Fibroblast of villous mesenchyme (primary cell): ENCODE measurements around the gene F11. TPM values are rescaled to one million over a fixed set of nuclear protein-coding genes. Genes with fewer than 3 reads are reported as not detected.
"Not testable (repeated sequence)": the region's sequence is repeated elsewhere in the genome, so short reads cannot be mapped to it uniquely, and the experiment has no call there.

Experiments
- DNase-seq: peaks from one replicate; pipeline ENCODE4 v3.0.0-alpha.2; 2010; ENCODE audit warnings: low read depth
- H3K4me3 ChIP-seq: 2 replicates; pipeline ENCODE4 v1.5.1; 2011; ENCODE audit warnings: low read depth, mild to moderate bottlenecking, low read length
- total RNA-seq: library from RNA; depleted of rRNA; stranded (reverse); fragments of >200 nt; gene quantifications from 2 replicates; pipeline ENCODE4 v1.2.3, GENCODE V29; 2012
- TF ChIP-seq, protein P1 (sequence below): IDR thresholded peaks from 2 replicates; pipeline ENCODE4 v1.5.1; 2012; ENCODE audit warnings: low read depth, mild to moderate bottlenecking, low read length; ENCODE audit not compliant: insufficient read depth

Gene F11
- total RNA-seq, 1 donor: not detected

DNA sequence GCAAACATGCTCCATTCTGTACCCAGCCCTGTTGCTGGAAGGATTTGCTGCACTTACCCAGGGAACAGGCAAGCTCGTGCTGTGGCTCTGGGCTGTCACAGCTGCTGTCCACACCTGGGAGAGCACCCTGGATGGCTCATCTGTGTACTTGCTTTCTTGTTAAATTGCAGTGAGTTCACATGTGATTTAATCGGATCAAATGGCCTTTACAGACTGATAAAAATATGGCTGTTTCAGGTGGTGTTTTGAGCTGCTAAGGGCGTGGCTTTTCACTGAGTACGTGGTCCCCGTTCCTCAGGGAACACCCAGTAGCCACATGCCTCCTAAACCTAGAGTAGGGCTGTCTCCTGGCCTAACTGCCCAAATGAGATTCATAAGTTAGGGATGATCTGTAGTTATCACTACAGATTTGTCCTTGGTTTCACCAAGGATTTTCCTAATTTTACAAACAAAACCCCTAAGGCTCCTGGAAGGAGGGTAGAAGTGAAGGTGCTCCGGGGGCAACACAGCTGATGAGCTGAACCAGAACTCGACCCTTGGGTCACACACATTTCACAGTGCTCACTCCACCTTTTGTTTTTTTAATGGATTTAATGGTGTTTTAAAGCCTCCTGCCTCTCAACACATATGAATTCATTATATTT lies 25.0 kb upstream of the F11 start:
- TF ChIP-seq, protein P1, sequence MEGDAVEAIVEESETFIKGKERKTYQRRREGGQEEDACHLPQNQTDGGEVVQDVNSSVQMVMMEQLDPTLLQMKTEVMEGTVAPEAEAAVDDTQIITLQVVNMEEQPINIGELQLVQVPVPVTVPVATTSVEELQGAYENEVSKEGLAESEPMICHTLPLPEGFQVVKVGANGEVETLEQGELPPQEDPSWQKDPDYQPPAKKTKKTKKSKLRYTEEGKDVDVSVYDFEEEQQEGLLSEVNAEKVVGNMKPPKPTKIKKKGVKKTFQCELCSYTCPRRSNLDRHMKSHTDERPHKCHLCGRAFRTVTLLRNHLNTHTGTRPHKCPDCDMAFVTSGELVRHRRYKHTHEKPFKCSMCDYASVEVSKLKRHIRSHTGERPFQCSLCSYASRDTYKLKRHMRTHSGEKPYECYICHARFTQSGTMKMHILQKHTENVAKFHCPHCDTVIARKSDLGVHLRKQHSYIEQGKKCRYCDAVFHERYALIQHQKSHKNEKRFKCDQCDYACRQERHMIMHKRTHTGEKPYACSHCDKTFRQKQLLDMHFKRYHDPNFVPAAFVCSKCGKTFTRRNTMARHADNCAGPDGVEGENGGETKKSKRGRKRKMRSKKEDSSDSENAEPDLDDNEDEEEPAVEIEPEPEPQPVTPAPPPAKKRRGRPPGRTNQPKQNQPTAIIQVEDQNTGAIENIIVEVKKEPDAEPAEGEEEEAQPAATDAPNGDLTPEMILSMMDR: no peak
- no peak for DNase-seq
- H3K4me3 ChIP-seq: no peak overlapping the region

DNA sequence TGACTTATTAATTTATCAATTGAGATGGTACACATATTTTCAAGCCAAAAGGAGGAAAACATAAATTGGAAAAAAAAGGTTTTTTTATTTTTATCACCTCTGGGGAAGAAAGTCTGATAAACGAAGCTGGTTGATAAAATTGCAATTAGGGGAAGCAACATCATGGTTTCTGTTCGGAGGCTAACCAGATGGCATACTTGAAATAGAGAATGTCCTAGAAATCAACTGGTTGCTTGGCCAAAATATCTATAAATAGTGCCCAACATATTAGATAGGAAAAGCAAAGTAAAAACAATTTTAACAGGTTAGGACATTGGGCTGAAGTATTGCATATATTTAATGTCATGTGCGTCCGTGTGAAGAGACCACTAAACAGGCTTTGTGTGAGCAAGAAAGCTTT lies 24.4 kb upstream of the F11 start:
- TF ChIP-seq, protein P1: no peak
- DNase-seq: no peak
- H3K4me3 ChIP-seq: no peak overlapping the region

DNA sequence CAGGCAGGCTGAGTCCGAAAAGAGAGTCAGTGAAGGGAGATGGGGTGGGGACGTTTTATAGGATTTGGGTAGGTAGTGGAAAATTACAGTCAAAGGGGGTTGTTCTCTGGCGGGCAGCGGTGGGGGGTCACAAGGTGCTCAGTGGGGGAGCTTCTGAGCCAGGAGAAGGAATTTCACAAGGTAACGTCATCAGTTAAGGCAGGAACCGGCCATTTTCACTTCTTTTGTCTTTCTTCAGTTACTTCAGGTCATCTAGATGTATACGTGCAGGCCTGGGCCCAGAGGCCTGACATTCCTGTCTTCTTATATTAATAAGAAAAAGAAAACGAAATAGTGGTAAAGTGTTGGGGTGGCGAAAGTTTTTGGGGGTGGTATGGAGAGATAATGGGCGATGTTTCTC lies 24.0 kb upstream of the F11 start:
- H3K4me3 ChIP-seq: not testable (repeated sequence)

DNA sequence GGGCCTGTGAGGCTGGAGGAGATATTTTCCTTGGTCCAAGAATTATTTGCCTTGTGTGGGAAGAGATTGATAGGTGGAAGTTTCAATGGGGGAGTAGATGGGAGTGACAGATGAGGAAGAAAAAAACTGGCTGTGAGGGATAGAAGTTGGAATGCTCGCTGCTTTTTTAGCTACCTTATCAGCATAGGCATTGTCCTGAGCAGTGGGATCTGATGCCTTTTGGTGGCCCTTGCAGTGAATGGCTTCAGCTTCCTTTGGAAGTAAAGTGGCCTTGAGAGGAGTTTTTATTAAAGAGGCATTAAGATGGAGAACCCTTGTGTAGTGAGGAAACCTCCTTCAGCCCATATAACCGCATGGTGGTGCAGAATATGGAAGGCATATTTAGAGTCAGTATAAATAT lies 22.7 kb upstream of the F11 start:
- no peak for DNase-seq
- H3K4me3 ChIP-seq: no peak overlapping the region
- TF ChIP-seq, protein P1: no peak

More for the DNA sequence above, 24.0 kb upstream of the F11 start:
- DNase-seq: not testable (repeated sequence)

DNA sequence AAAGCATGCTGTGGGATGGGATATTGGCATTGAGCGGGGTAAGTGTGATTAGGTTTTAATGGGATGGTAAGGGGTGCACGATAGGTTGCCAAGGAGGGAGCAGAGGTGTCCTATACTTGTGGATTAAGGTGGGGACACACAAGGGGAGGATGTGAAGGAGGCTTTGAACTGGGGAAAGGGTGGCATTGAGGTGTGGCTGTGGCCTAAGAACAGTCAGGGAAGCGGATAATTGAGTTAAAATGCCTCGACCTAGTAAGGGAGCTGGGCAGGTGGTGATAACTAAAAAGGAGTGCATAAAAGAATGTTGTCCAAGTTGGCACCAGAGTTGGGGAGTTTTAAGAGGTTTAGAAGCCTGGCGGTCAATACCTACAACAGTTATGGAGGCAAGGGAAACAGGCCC lies 21.2 kb upstream of the F11 start:
- TF ChIP-seq, protein P1: no peak
- no peak overlapping the region for H3K4me3 ChIP-seq
- no peak for DNase-seq

DNA sequence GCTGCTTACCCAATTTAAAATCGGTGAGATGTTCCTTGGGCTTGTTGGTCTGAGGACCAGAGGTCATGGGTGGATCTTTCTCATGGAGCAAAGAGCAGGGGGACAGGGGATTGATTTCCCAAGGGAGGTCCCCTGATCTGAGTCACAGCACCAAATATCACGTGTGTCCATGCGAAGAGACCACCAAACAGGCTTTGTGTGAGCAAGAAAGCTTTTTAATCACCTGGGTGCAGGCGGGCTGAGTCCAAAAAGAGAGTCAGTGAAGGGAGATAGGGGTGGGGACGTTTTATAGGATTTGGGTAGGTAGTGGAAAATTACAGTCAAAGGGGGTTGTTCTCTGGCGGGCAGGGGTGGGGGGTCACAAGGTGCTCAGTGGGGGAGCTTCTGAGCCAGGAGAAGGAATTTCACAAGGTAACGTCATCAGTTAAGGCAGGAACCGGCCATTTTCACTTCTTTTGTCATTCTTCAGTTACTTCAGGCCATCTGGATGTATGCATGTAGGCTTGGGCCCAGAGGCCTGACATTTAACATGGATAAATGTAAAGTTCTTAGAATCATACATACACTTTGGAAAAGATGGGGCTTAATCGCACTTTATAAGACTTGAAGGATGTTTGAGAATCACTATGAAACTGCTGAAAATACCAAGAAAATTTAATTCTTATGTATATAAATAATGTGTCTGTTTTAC lies 18.8 kb upstream of the F11 start:
- H3K4me3 ChIP-seq, DNase-seq: not testable (repeated sequence)

DNA sequence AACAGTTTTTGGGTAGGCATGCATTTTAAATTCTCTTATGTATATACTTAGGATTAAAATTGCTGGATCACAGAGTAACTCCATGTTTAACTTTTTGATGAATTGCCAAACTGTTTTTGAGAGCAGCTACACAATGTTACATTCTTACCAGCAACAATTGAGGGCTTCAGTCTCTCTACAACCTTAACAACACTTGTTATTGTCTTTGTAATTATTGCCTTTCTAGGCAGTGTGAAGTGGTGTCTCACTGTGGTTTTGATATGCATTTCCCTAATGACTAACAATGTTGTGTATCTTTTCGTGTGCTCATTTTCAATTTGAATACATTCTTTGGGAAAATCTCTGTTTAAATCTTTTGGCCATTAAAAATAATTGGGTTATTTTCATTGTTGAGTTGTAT lies 17.3 kb upstream of the F11 start:
- TF ChIP-seq, protein P1: no peak
- DNase-seq: no peak
- no peak overlapping the region for H3K4me3 ChIP-seq
